CD4-positive, alpha-beta T cell (primary cell): ENCODE measurements around the gene UNC13C. TPM values are rescaled to one million over a fixed set of nuclear protein-coding genes. Genes with fewer than 3 reads are reported as not detected.

Experiments used
- ATAC-seq: fragments of 200-7000 bp; cut with Tn5 transposase; one replicate; pipeline ENCODE4 v1.10.0; 2022; ENCODE audit warnings: mild to moderate bottlenecking; ENCODE audit not compliant: poor library complexity
- CTCF ChIA-PET: fragments of 350-600 bp; sonication (Branson Sonifier 250); formaldehyde crosslinking; loops from one replicate; lab custom pipeline; 2021; ENCODE audit warnings: antibody characterized with exemption, inconsistent platforms; lab: Charles Lee
- POLR2A ChIA-PET: fragments of 350-600 bp; sonication (Branson Sonifier 250); formaldehyde crosslinking; loops from one replicate; lab custom pipeline; 2021; ENCODE audit warnings: antibody characterized with exemption, inconsistent platforms; lab: Charles Lee
- DNase-seq, 14 experiments: peaks; one replicate each; pipeline ENCODE4 v3.0.0-alpha.2; 2013 to 2020; ENCODE audit warnings: mixed read lengths in 2 of 14
- H3K27ac ChIP-seq, 2 donors: one replicate each; pipeline versions ENCODE4 v1.5.1 to v1.7.0; 2013; ENCODE audit warnings: low read length in 2 of 2, low read depth in 1 of 2, mild to moderate bottlenecking in 1 of 2
- H3K27me3 ChIP-seq, 2 experiments: 1 replicate in 1 of 2; 2 replicates in 1 of 2; pipeline versions ENCODE4 v1.6.1 to v1.7.0; 2013; ENCODE audit warnings: low read length in 2 of 2, control low read depth in 1 of 2, mild to moderate bottlenecking in 1 of 2, moderate library complexity in 1 of 2; ENCODE audit not compliant: insufficient read depth in 2 of 2, control insufficient read depth in 1 of 2
- H3K36me3 ChIP-seq: one replicate; pipeline ENCODE4 v1.6.1; 2013; ENCODE audit warnings: low read length, control low read depth; ENCODE audit not compliant: insufficient read depth
- H3K4me1 ChIP-seq: one replicate; pipeline ENCODE4 v1.6.1; 2013; ENCODE audit warnings: low read length, control low read depth; ENCODE audit not compliant: insufficient read depth
- H3K4me3 ChIP-seq: one replicate; pipeline ENCODE4 v1.5.1; 2013; ENCODE audit warnings: mild to moderate bottlenecking, low read length, moderate library complexity
- H3K9me3 ChIP-seq, 2 experiments: 1 replicate in 1 of 2; 2 replicates in 1 of 2; pipeline versions ENCODE4 v1.6.1 to v1.7.0; 2013; ENCODE audit warnings: low read length in 2 of 2, mild to moderate bottlenecking in 2 of 2, control low read depth in 1 of 2, moderate library complexity in 1 of 2; ENCODE audit not compliant: control insufficient read depth in 1 of 2, insufficient read depth in 1 of 2
- H3K27ac Mint-ChIP-seq: one replicate; pipeline ENCODE4 v1.8.0; 2020; ENCODE audit warnings: mixed read lengths
- H3K27me3 Mint-ChIP-seq: one replicate; pipeline ENCODE4 v1.8.0; 2021; ENCODE audit warnings: mixed read lengths
- H3K36me3 Mint-ChIP-seq: one replicate; pipeline ENCODE4 v1.8.0; 2021; ENCODE audit warnings: low read depth, mixed read lengths
- H3K4me1 Mint-ChIP-seq: one replicate; pipeline ENCODE4 v1.8.0; 2021; ENCODE audit warnings: low read depth, mixed read lengths
- H3K4me3 Mint-ChIP-seq: one replicate; pipeline ENCODE4 v1.8.0; 2020; ENCODE audit warnings: mild to moderate bottlenecking, mixed read lengths
- H3K9me3 Mint-ChIP-seq: one replicate; pipeline ENCODE4 v1.8.0; 2020; ENCODE audit warnings: mixed read lengths
- CTCF ChIP-seq: fragments of 200-600 bp; IDR thresholded peaks from one replicate; pipeline ENCODE4 v1.8.0; 2022; ENCODE audit warnings: antibody characterized with exemption, mild to moderate bottlenecking
- intact Hi-C, 2 experiments: fragments of 100-400 bp; cut with DNase I in 1 of 2; cut with micrococcal nuclease in 1 of 2; formaldehyde crosslinking; loops; one replicate each; pipeline versions ENCODE4 v1.15.1 to v1.9.0; 2023 to 2025; cut with DNase I, micrococcal nuclease
- total RNA-seq, 174 experiments: library from RNA in 2 of 174; stranded (reverse) in 2 of 174; gene quantifications; one replicate each; pipeline ENCODE4 v1.2.3 and lab custom pipeline; 2021 to 2026

Gene UNC13C
- total RNA-seq, 2 experiments from 2014 or later = not detected

- Mint-ChIP-seq H3K9me3 (no peaks in the 10 kb centered on the region), H3K4me1 (no peaks in the 10 kb centered on the region), H3K27me3 (no peaks in the 10 kb centered on the region), H3K4me3 (no peak overlapping the region), H3K36me3 (no peaks in the 10 kb centered on the region), H3K27ac (no peak overlapping the region)
- Histone ChIP-seq H3K4me1 (no peaks in the 10 kb centered on the region), H3K36me3 (no peaks in the 10 kb centered on the region), H3K9me3 (no peaks in the 10 kb centered on the region), H3K27me3 (no peaks in the 10 kb centered on the region), H3K4me3 (no peak overlapping the region), H3K27ac (no peak overlapping the region)
- ChIA-PET CTCF (no interaction called here), POLR2A (no interaction called here)
- no peak for ATAC-seq
- intact Hi-C loops = loop anchor here in 1 of 2 experiments (10.0 kb wide), 1 partner anchor 55 kb away; no protein-coding TSS in a partner anchor
- no peak for TF ChIP-seq CTCF
- no peak for DNase-seq
Observed at GRCh38 chr15:54289590-54290136, 311.4 kb downstream of the UNC13C start.

GRCh38 chr15:54298396-54298795 is 320.2 kb downstream of the UNC13C start:
- H3K27ac Mint-ChIP-seq = no peak overlapping the region
- Histone ChIP-seq H3K27me3 (no peaks in the 10 kb centered on the region), H3K4me3 (no peak overlapping the region), H3K27ac (no peak overlapping the region), H3K36me3 (no peaks in the 10 kb centered on the region), H3K4me1 (no peaks in the 10 kb centered on the region), H3K9me3 (no peaks in the 10 kb centered on the region)
- ATAC-seq (no peak), DNase-seq (peak in 1 of 14 experiments; percentile 2)
- POLR2A ChIA-PET = no interaction called here
- no peaks in the 10 kb centered on the region for H3K4me1 Mint-ChIP-seq
- no peaks in the 10 kb centered on the region for H3K27me3 Mint-ChIP-seq
- intact Hi-C loops = loop anchor here in 1 of 2 experiments (10.0 kb wide), 1 partner anchor 64 kb away; no protein-coding TSS in a partner anchor
- CTCF ChIA-PET = no interaction called here
- no peak overlapping the region for H3K4me3 Mint-ChIP-seq
- no peaks in the 10 kb centered on the region for H3K36me3 Mint-ChIP-seq
- no peak for TF ChIP-seq CTCF
- peaks cover 3% of the 10 kb centered on the region for H3K9me3 Mint-ChIP-seq

- Mint-ChIP-seq H3K4me3 (no peak overlapping the region), H3K27me3 (no peaks in the 10 kb centered on the region), H3K36me3 (no peaks in the 10 kb centered on the region), H3K4me1 (no peaks in the 10 kb centered on the region), H3K27ac (no peak overlapping the region), H3K9me3 (no peaks in the 10 kb centered on the region)
- TF ChIP-seq CTCF = no peak
- Histone ChIP-seq H3K27ac (no peak overlapping the region), H3K9me3 (no peaks in the 10 kb centered on the region), H3K4me1 (no peaks in the 10 kb centered on the region), H3K36me3 (no peaks in the 10 kb centered on the region), H3K4me3 (no peak overlapping the region), H3K27me3 (no peaks in the 10 kb centered on the region)
- DNase-seq (no peak), ATAC-seq (no peak)
- intact Hi-C loops = no loop called here
- CTCF ChIA-PET = no interaction called here
- POLR2A ChIA-PET = no interaction called here
Observed at GRCh38 chr15:54304321-54304720, 326.1 kb downstream of the UNC13C start.
